Fibroblast of lung (primary cell): ENCODE measurements around the gene ACBD3.

ENCODE experiments used
- EZH2 ChIP-seq: IDR thresholded peaks from 2 replicates; pipeline ENCODE4 v1.5.1; 2012; ENCODE audit warnings: low read length, control low read depth, mild to moderate bottlenecking; ENCODE audit errors: missing control alignments
- TF ChIP-seq, protein P1 (sequence below), 2 donors: IDR thresholded peaks in 1 of 2; conservative IDR thresholded peaks in 1 of 2; 1 replicate in 1 of 2; 2 replicates in 1 of 2; pipeline ENCODE4 v1.5.1; 2011 to 2012; ENCODE audit warnings: low read length in 2 of 2, control low read depth in 1 of 2, inconsistent platforms in 1 of 2, low read depth in 1 of 2, mild to moderate bottlenecking in 1 of 2

GRCh38 chr1:226097866-226098625, 88.5 kb downstream of the ACBD3 start:
- TF ChIP-seq, protein P1, sequence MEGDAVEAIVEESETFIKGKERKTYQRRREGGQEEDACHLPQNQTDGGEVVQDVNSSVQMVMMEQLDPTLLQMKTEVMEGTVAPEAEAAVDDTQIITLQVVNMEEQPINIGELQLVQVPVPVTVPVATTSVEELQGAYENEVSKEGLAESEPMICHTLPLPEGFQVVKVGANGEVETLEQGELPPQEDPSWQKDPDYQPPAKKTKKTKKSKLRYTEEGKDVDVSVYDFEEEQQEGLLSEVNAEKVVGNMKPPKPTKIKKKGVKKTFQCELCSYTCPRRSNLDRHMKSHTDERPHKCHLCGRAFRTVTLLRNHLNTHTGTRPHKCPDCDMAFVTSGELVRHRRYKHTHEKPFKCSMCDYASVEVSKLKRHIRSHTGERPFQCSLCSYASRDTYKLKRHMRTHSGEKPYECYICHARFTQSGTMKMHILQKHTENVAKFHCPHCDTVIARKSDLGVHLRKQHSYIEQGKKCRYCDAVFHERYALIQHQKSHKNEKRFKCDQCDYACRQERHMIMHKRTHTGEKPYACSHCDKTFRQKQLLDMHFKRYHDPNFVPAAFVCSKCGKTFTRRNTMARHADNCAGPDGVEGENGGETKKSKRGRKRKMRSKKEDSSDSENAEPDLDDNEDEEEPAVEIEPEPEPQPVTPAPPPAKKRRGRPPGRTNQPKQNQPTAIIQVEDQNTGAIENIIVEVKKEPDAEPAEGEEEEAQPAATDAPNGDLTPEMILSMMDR (conservative IDR thresholded peaks at IDR 0.05 in 1 of 2, IDR thresholded peaks at IDR 0.05 in 1 of 2; ENCODE audit: low read depth in 1 of 2, low read length in 2 of 2) = no peak
- TF ChIP-seq EZH2 = no peak
